K562 (cell line): ENCODE measurements around the gene METTL15. TPM values are rescaled to one million over a fixed set of nuclear protein-coding genes. Genes with fewer than 3 reads are reported as not detected.

Experiments used
- ATAC-seq: fragments of 200-7000 bp; cut with Tn5 transposase; 3 replicates; pipeline ENCODE4 v1.9.1; 2020; ENCODE audit warnings: moderate library complexity
- BruUV-seq: library from RNA; stranded (reverse); fragments of 400-500 nt; replicated peaks from 2 replicates; lab custom pipeline; 2021; lab: Mats Ljungman, UMichigan
- CTCF ChIA-PET: fragments of 300-600 bp; formaldehyde crosslinking; extraction: SDS; loops from one replicate; lab custom pipeline; 2021; ENCODE audit warnings: low intra/inter-chr PET ratio; lab: Yijun Ruan, JAX
- POLR2A ChIA-PET: fragments of 300-600, 350-650 bp; sonication (Branson Sonifier 250); formaldehyde crosslinking; extraction: SDS; loops from one replicate; lab custom pipeline; 2021; ENCODE audit warnings: antibody characterized with exemption, inconsistent platforms; lab: Yijun Ruan, JAX
- DNase-seq, 4 experiments: peaks; one replicate each; pipeline versions ENCODE4 v3.0.0 to v3.0.0-alpha.2; 2011 to 2018; ENCODE audit warnings: low spot score in 3 of 4, mixed read lengths in 3 of 4; ENCODE audit errors: extremely low read depth in 1 of 4
- FAIRE-seq: peaks from 2 replicates; lab custom pipeline; 2011; peaks lifted over from hg19 to GRCh38; lab: Jason Lieb, UNC
- H2AFZ ChIP-seq: 2 replicates; pipeline ENCODE4 v1.6.0; 2011; ENCODE audit warnings: low read depth, low read length, control low read depth, inconsistent platforms
- H3K27ac ChIP-seq: fragments of 200-600 bp; 3 replicates; pipeline ENCODE4 v1.8.0; 2011; ENCODE audit warnings: low read depth, mild to moderate bottlenecking, control low read depth, inconsistent platforms, low read length, moderate library complexity, mixed read lengths; ENCODE audit errors: extremely low read depth
- H3K27me3 ChIP-seq, 2 experiments: fragments of 300-600 bp in 1 of 2; 2 replicates in 1 of 2; 3 replicates in 1 of 2; pipeline versions ENCODE4 v1.6.0 to v1.8.0; 2011; ENCODE audit warnings: inconsistent platforms in 2 of 2, low read length in 2 of 2, mild to moderate bottlenecking in 1 of 2, mixed read lengths in 1 of 2, moderate library complexity in 1 of 2; ENCODE audit not compliant: control insufficient read depth in 2 of 2, insufficient read depth in 2 of 2
- H3K36me3 ChIP-seq: fragments of 300-600 bp; 3 replicates; pipeline ENCODE4 v1.8.0; 2011; ENCODE audit warnings: mild to moderate bottlenecking, low read length, inconsistent platforms; ENCODE audit not compliant: control insufficient read depth, insufficient read depth
- H3K4me1 ChIP-seq, 2 experiments: fragments of 200-600 bp in 1 of 2; replicated peaks in 1 of 2; 2 replicates in 1 of 2; 3 replicates in 1 of 2; pipeline versions ENCODE4 v1.5.1 to v1.8.0; 2011; ENCODE audit warnings: inconsistent platforms in 2 of 2, low read length in 2 of 2, mild to moderate bottlenecking in 1 of 2, mixed read lengths in 1 of 2, moderate library complexity in 1 of 2; ENCODE audit not compliant: control insufficient read depth in 2 of 2, insufficient read depth in 2 of 2
- H3K4me2 ChIP-seq: 2 replicates; pipeline ENCODE4 v1.6.1; 2011; ENCODE audit warnings: low read length, control low read depth, inconsistent platforms, mixed read lengths; ENCODE audit not compliant: insufficient read depth
- H3K4me3 ChIP-seq: fragments of 200-600 bp; sonication (generic), shearing (Covaris generic); 2 replicates; pipeline ENCODE4 v1.5.1; 2016; ENCODE audit warnings: control low read depth, inconsistent platforms
- H3K79me2 ChIP-seq: fragments of 200-600 bp; 3 replicates; pipeline ENCODE4 v1.8.0; 2011; ENCODE audit warnings: low read length, inconsistent platforms; ENCODE audit not compliant: control insufficient read depth, insufficient read depth
- H3K9ac ChIP-seq, 2 experiments: 2 replicates each; pipeline versions ENCODE4 v1.6.0 to v1.6.1; 2011; ENCODE audit warnings: low read depth in 2 of 2, low read length in 2 of 2, control low read depth in 1 of 2, inconsistent platforms in 1 of 2, mild to moderate bottlenecking in 1 of 2, mixed read lengths in 1 of 2; ENCODE audit not compliant: insufficient read depth in 1 of 2
- H3K9me1 ChIP-seq: one replicate; pipeline ENCODE4 v1.6.0; 2011; ENCODE audit warnings: inconsistent platforms, mild to moderate bottlenecking, low read length, moderate library complexity; ENCODE audit not compliant: control insufficient read depth, insufficient read depth
- H3K9me3 ChIP-seq: replicated peaks from 2 replicates; pipeline ENCODE4 v1.5.1; 2011; ENCODE audit warnings: low read depth, low read length, inconsistent platforms; ENCODE audit not compliant: control insufficient read depth, insufficient read depth
- H4K20me1 ChIP-seq: replicated peaks from 2 replicates; pipeline ENCODE4 v1.6.1; 2011; ENCODE audit warnings: low read length, inconsistent platforms, mixed read lengths; ENCODE audit not compliant: control insufficient read depth, insufficient read depth
- HIVEP1 ChIP-seq: fragments of 250-450 bp; sonication (Bioruptor Pico); IDR thresholded peaks from 2 replicates; pipeline ENCODE4 v1.4.0; 2020; ENCODE audit warnings: mild to moderate bottlenecking
- HMGXB4 ChIP-seq: sonication (generic); formaldehyde crosslinking; IDR thresholded peaks from 2 replicates; pipeline ENCODE4 v1.8.1; 2023; ENCODE audit warnings: mild to moderate bottlenecking, missing genetic modification reagents
- LARP7 ChIP-seq: fragments of 450-650 bp; IDR thresholded peaks from 2 replicates; pipeline ENCODE4 v1.6.1; 2016
- NFE2 ChIP-seq: IDR thresholded peaks from 2 replicates; pipeline ENCODE4 v1.6.1; 2014; ENCODE audit warnings: antibody characterized with exemption, low read depth
- ZNF518B ChIP-seq: fragments of 250-450 bp; sonication (Bioruptor Pico); IDR thresholded peaks from 2 replicates; pipeline ENCODE4 v1.5.0; 2021; ENCODE audit warnings: mild to moderate bottlenecking, moderate library complexity
- ZNF764 ChIP-seq: fragments of 250-450 bp; sonication (Bioruptor Pico); IDR thresholded peaks from 2 replicates; pipeline ENCODE4 v1.4.0; 2020; ENCODE audit warnings: low read depth, mild to moderate bottlenecking, moderate library complexity
- WGBS: fragments of 100-300 bp; shearing (Covaris generic); methylation state at CpG from one replicate; pipeline ENCODE4 v1.1.6; 2016; ENCODE audit warnings: low coverage, mixed read lengths; ENCODE audit not compliant: insufficient coverage; ENCODE audit errors: missing lambda C conversion rate; 5-methylcytosine and 5-hydroxymethylcytosine counted together
- in situ Hi-C: fragments of 300-500 bp; cut with MboI; formaldehyde crosslinking; loops from 4 replicates; pipeline ENCODE4 v1.15.0; 2018; ENCODE audit warnings: inconsistent platforms, mixed read lengths
- intact Hi-C: fragments of 100-400 bp; cut with micrococcal nuclease; formaldehyde crosslinking; loops from 2 replicates; pipeline ENCODE4 v1.14.2; 2022
- polyA plus RNA-seq, 8 experiments: library from polyadenylated mRNA; depleted of rRNA in 4 of 8; stranded (reverse) in 5 of 8; unstranded in 3 of 8; fragments of >200 nt; fragmentation: Nextera tagmentation in 2 of 8; fragmentation: Illumina TruSeq in 1 of 8; extraction: Ambion mirVana in 2 of 8; extraction: Trizol in 1 of 8; gene quantifications; 2 replicates each; pipeline versions ENCODE4 v1.2.1 to v1.2.3, GENCODE V29; 2011 to 2014; ENCODE audit warnings: inconsistent platforms in 1 of 8, missing spikeins in 1 of 8
- total RNA-seq, 7 experiments: library from RNA; depleted of rRNA in 6 of 7; stranded (reverse); fragments of >200 nt in 6 of 7; fragmentation: Illumina TruSeq in 2 of 7; extraction: Trizol in 2 of 7; gene quantifications; 2 replicates each; pipeline versions ENCODE4 v1.2.1 to v1.2.3, GENCODE V29; 2011 to 2021; ENCODE audit warnings: low replicate concordance in 1 of 7
- TF ChIP-seq, protein P1 (sequence below), 3 experiments: fragments of 200-800 bp in 1 of 3; fragments of 250-450 bp in 1 of 3; fragments of 450-650 bp in 1 of 3; sonication (Bioruptor Pico) in 1 of 3; sonication (Bioruptor generic) in 1 of 3; formaldehyde crosslinking in 1 of 3; IDR thresholded peaks; 2 replicates each; pipeline versions ENCODE4 v1.6.1 to v1.8.0; 2016 to 2022; ENCODE audit warnings: mild to moderate bottlenecking in 2 of 3, missing genetic modification characterization in 2 of 3, missing compliant biosample characterization in 1 of 3, moderate library complexity in 1 of 3
- TF ChIP-seq, protein P2 (sequence below): IDR thresholded peaks from 2 replicates; pipeline ENCODE4 v1.6.1; 2012; ENCODE audit warnings: low read depth, low read length, improper control_type of control experiment, borderline replicate concordance

The METTL15 gene
- total and polyA plus RNA-seq, 9 of the 15 experiments (the other 6 are each of a cell fraction or from before 2014, with no cell fraction given): 10.7 to 21.7 (median 15.9) TPM

GRCh38 chr11:28337701-28338100 is 229.5 kb downstream of the METTL15 start (continued):
- TF ChIP-seq, protein P1, sequence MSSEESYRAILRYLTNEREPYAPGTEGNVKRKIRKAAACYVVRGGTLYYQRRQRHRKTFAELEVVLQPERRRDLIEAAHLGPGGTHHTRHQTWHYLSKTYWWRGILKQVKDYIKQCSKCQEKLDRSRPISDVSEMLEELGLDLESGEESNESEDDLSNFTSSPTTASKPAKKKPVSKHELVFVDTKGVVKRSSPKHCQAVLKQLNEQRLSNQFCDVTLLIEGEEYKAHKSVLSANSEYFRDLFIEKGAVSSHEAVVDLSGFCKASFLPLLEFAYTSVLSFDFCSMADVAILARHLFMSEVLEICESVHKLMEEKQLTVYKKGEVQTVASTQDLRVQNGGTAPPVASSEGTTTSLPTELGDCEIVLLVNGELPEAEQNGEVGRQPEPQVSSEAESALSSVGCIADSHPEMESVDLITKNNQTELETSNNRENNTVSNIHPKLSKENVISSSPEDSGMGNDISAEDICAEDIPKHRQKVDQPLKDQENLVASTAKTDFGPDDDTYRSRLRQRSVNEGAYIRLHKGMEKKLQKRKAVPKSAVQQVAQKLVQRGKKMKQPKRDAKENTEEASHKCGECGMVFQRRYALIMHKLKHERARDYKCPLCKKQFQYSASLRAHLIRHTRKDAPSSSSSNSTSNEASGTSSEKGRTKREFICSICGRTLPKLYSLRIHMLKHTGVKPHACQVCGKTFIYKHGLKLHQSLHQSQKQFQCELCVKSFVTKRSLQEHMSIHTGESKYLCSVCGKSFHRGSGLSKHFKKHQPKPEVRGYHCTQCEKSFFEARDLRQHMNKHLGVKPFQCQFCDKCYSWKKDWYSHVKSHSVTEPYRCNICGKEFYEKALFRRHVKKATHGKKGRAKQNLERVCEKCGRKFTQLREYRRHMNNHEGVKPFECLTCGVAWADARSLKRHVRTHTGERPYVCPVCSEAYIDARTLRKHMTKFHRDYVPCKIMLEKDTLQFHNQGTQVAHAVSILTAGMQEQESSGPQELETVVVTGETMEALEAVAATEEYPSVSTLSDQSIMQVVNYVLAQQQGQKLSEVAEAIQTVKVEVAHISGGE (CRISPR knock-in tag; IDR thresholded peaks at IDR 0.05): no peak
- TF ChIP-seq ZNF518B (CRISPR knock-in tag): no peak

DNA sequence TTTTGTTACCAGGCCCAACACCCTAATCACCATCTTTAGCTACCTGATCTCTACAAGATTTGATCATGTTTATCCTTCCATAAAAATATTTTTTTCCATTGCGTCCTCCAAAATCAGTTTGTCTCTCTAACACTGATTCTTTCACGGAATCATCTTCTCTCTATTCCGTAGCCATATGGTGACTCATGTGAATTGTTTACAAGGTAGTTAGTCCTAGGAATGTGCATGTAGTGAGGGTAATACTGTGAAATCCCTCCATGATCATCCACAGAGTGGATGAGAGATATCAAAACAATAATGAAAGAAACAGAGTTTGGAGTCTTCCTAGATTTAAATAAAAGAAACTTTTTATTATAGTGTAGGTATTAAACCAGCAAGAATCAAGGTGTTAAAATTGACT is 230.2 kb downstream of the METTL15 start:
- Histone ChIP-seq H3K9me1 (no peaks in the 10 kb centered on the region), H3K79me2 (no peaks in the 10 kb centered on the region), H4K20me1 (no peaks in the 10 kb centered on the region), H3K27ac (no peak overlapping the region), H2AFZ (no peak overlapping the region), H3K27me3 (no peaks in the 10 kb centered on the region), H3K4me3 (no peak overlapping the region), H3K4me2 (no peak overlapping the region), H3K36me3 (no peaks in the 10 kb centered on the region), H3K9me3 (no peaks in the 10 kb centered on the region; the same call in 1 of the 2 replicates), H3K4me1 (peaks cover 0 to 6% of the 10 kb centered on the region in 2 experiments; a peak in 1 of 5 replicates), H3K9ac (no peak overlapping the region)
- BruUV-seq: no TSS peak
- 81% methylated on average over 3 of the region's 3 CpGs for WGBS
- intact Hi-C loops: no loop called here
- no peak for ATAC-seq
- ChIA-PET CTCF (no interaction called here), POLR2A (no interaction called here)
- DNase-seq: no peak
- in situ Hi-C loops: no loop called here
- FAIRE-seq: no peak
- TF ChIP-seq NFE2 (no peak), ZNF764 (CRISPR knock-in tag) (no peak), HMGXB4 (CRISPR knock-in tag) (no peak), HIVEP1 (CRISPR knock-in tag) (no peak), LARP7 (no peak)
- TF ChIP-seq, protein P2, sequence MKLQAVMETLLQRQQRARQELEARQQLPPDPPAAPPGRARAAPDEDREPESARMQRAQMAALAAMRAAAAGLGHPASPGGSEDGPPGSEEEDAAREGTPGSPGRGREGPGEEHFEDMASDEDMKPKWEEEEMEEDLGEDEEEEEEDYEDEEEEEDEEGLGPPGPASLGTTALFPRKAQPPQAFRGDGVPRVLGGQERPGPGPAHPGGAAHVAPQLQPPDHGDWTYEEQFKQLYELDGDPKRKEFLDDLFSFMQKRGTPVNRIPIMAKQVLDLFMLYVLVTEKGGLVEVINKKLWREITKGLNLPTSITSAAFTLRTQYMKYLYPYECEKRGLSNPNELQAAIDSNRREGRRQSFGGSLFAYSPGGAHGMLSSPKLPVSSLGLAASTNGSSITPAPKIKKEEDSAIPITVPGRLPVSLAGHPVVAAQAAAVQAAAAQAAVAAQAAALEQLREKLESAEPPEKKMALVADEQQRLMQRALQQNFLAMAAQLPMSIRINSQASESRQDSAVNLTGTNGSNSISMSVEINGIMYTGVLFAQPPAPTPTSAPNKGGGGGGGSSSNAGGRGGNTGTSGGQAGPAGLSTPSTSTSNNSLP: no peak
